K562 (cell line): ENCODE data around the gene MAGI1. TPM values are rescaled to one million over a fixed set of nuclear protein-coding genes. Genes with fewer than 3 reads are reported as not detected.

Experiments
- ARID1B ChIP-seq: fragments of 450-650 bp; IDR thresholded peaks from 2 replicates; pipeline ENCODE4 v1.6.1; 2016; ENCODE audit warnings: antibody characterized with exemption, mild to moderate bottlenecking, inconsistent platforms
- FOSL1 ChIP-seq: fragments of 200-800 bp; sonication (Bioruptor generic); conservative IDR thresholded peaks from 2 replicates; pipeline ENCODE4 v1.6.1; 2016; ENCODE audit warnings: missing genetic modification characterization, missing compliant biosample characterization
- GATA2 ChIP-seq: sonication (generic); formaldehyde crosslinking; IDR thresholded peaks from 2 replicates; pipeline ENCODE4 v1.4.0; 2020; ENCODE audit warnings: mild to moderate bottlenecking, missing genetic modification reagents
- GATAD2B ChIP-seq: fragments of 450-650 bp; IDR thresholded peaks from 2 replicates; pipeline ENCODE4 v1.6.1; 2017; ENCODE audit warnings: mild to moderate bottlenecking, borderline replicate concordance
- HDAC2 ChIP-seq: fragments of 450-650 bp; IDR thresholded peaks from 2 replicates; pipeline ENCODE4 v1.6.1; 2016; ENCODE audit warnings: mild to moderate bottlenecking
- MAFF ChIP-seq: IDR thresholded peaks from 2 replicates; pipeline ENCODE4 v1.6.1; 2012; ENCODE audit warnings: low read length, improper control_type of control experiment
- MEF2A ChIP-seq: IDR thresholded peaks from 2 replicates; pipeline ENCODE4 v1.6.1; 2011; ENCODE audit warnings: low read depth, mild to moderate bottlenecking, low read length, moderate library complexity; ENCODE audit not compliant: control insufficient read depth
- MGA ChIP-seq: fragments of 450-650 bp; IDR thresholded peaks from 2 replicates; pipeline ENCODE4 v1.6.1; 2016; ENCODE audit warnings: mild to moderate bottlenecking, moderate library complexity
- MYC ChIP-seq, 2 experiments: fragments of 250-450 bp in 1 of 2; sonication (Bioruptor Pico) in 1 of 2; IDR thresholded peaks; 2 replicates each; pipeline versions ENCODE4 v1.5.1 to v1.6.1; 2012 to 2021; ENCODE audit warnings: low read depth in 2 of 2, borderline replicate concordance in 1 of 2, improper control_type of control experiment in 1 of 2, low read length in 1 of 2, mild to moderate bottlenecking in 1 of 2, moderate library complexity in 1 of 2
- RNF219 ChIP-seq: fragments of 250-450 bp; sonication (Bioruptor Pico); IDR thresholded peaks from 2 replicates; pipeline ENCODE4 v1.5.0; 2022; ENCODE audit warnings: mild to moderate bottlenecking
- TRIM24 ChIP-seq, 2 experiments: fragments of 450-650 bp; IDR thresholded peaks; 2 replicates each; pipeline ENCODE4 v1.6.1; 2016
- ZBED1 ChIP-seq: IDR thresholded peaks from 2 replicates; pipeline ENCODE4 v1.6.1; 2014
- polyA plus RNA-seq, 8 experiments: library from polyadenylated mRNA; depleted of rRNA in 4 of 8; stranded (reverse) in 5 of 8; unstranded in 3 of 8; fragments of >200 nt; fragmentation: Nextera tagmentation in 2 of 8; fragmentation: Illumina TruSeq in 1 of 8; extraction: Ambion mirVana in 2 of 8; extraction: Trizol in 1 of 8; gene quantifications; 2 replicates each; pipeline versions ENCODE4 v1.2.1 to v1.2.3, GENCODE V29; 2011 to 2014; ENCODE audit warnings: inconsistent platforms in 1 of 8, missing spikeins in 1 of 8
- total RNA-seq, 7 experiments: library from RNA; depleted of rRNA in 6 of 7; stranded (reverse); fragments of >200 nt in 6 of 7; fragmentation: Illumina TruSeq in 2 of 7; extraction: Trizol in 2 of 7; gene quantifications; 2 replicates each; pipeline versions ENCODE4 v1.2.1 to v1.2.3, GENCODE V29; 2011 to 2021; ENCODE audit warnings: low replicate concordance in 1 of 7

Gene MAGI1
- total and polyA plus RNA-seq, 9 of the 15 experiments (the other 6 are each of a cell fraction or from before 2014, with no cell fraction given), result 7.8 to 59.4 (median 43.2) TPM

- TF ChIP-seq MGA (peak; percentile 58; the same call in 1 of the 2 replicates), RNF219 (CRISPR knock-in tag) (no peak), HDAC2 (peak; percentile 75; the same call in 1 of the 2 replicates), TRIM24 (IDR thresholded peaks at IDR 0.05) (peak; percentile 90 to 93), GATA2 (CRISPR knock-in tag) (peak; percentile 80), GATAD2B (no peak; the same call in none of the 2 replicates), MYC (IDR thresholded peaks at IDR 0.05; ENCODE audit: low read depth, low read length) (peak; percentile 69), MYC (CRISPR knock-in tag; IDR thresholded peaks at IDR 0.05; ENCODE audit: borderline replicate concordance, low read depth) (no peak), ZBED1 (0 out of 2 replicates have a peak, but pooled peaks have one; percentile 44), FOSL1 (tag) (peak; percentile 76), MAFF (0 out of 2 replicates have a peak, but pooled peaks have one; percentile 18), ARID1B (peak; percentile 97), MEF2A (no peak)
These were observed 538.1 kb downstream of the MAGI1 start (continued) for GRCh38 chr3:65500398-65501306.
